ENCODE measurements around the gene MYO3B. TPM values are rescaled to one million over a fixed set of nuclear protein-coding genes. Genes with fewer than 3 reads are reported as not detected.

Gene MYO3B
- polyA plus RNA-seq, 1 experiment: 0.10 TPM

DNA sequence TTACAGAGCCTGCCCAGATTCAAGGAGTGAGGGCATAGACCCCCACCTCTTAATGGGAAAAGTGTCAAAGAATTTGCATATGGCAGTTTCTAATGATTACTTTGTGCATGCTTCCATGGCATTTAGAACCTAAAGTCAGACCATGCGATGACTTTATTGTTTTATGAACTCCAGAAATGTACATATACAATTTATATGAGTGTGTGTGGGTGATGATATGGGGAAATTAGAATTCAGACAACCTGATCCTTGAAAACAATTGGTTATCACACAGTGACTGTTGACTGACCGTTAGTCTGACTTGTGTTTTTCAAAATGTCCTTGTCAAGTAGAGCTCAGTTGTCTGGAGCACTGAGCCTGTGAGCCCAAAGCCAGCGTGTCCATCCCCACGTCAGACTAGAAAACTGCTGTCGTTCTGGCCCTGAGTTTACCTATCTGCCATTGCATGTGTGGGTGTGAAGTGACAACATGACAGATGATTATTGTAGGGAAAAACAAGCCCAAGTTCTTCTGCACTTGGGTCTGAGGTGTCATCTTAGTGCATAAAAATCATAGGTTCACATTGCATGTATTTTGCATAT is 128.4 kb downstream of the MYO3B start:
- TF ChIP-seq, protein P1, sequence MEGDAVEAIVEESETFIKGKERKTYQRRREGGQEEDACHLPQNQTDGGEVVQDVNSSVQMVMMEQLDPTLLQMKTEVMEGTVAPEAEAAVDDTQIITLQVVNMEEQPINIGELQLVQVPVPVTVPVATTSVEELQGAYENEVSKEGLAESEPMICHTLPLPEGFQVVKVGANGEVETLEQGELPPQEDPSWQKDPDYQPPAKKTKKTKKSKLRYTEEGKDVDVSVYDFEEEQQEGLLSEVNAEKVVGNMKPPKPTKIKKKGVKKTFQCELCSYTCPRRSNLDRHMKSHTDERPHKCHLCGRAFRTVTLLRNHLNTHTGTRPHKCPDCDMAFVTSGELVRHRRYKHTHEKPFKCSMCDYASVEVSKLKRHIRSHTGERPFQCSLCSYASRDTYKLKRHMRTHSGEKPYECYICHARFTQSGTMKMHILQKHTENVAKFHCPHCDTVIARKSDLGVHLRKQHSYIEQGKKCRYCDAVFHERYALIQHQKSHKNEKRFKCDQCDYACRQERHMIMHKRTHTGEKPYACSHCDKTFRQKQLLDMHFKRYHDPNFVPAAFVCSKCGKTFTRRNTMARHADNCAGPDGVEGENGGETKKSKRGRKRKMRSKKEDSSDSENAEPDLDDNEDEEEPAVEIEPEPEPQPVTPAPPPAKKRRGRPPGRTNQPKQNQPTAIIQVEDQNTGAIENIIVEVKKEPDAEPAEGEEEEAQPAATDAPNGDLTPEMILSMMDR (IDR thresholded peaks at IDR 0.05; ENCODE audit: low read depth, low read length): no peak
- CTCF ChIA-PET: interaction anchor here (0.7 to 1.5 kb wide), 2 partner anchors 9 to 17 kb away, joined by 3 read pairs; no protein-coding TSS in a partner anchor
- H3K27ac ChIP-seq (ENCODE audit: low read depth, low read length): no peak overlapping the region
- no peaks in the 10 kb centered on the region for H3K27me3 ChIP-seq (ENCODE audit: control insufficient read depth, insufficient read depth, low read length)
- POLR2A ChIA-PET: no interaction called here
- H3K4me3 ChIP-seq (ENCODE audit: low read depth, low read length): no peak overlapping the region
- DNase-seq (ENCODE audit: low read depth, low spot score): no peak
- no peaks in the 10 kb centered on the region for H3K9me3 ChIP-seq (ENCODE audit: control insufficient read depth, insufficient read depth, low read length)

DNA sequence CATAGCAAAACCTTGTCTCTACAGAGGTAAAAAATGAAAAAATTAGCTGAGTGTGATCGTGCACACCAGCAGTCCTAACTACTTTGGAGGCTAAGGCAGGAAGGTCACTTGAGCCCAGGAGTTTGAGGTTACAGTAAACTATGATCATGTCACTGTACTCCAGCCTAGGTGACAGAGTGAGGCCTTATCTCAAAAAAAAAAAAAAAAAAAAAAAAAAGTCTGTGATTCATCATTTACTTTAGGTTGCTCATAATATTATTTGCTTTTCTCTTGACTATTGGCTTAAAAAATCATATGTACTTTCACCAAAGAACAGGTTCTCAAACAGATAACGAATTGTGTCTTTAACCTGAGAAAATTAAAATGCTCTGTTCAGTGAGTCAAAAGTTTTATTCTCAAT is 129.1 kb downstream of the MYO3B start:
- ChIA-PET POLR2A (no interaction called here), CTCF (interaction anchor here (0.7 to 1.5 kb wide), 2 partner anchors 9 to 17 kb away, joined by 3 read pairs; no protein-coding TSS in a partner anchor)
- DNase-seq (ENCODE audit: low read depth, low spot score): no peak
- H3K4me3 ChIP-seq (ENCODE audit: low read depth, low read length): no peak overlapping the region
- no peaks in the 10 kb centered on the region for H3K27me3 ChIP-seq (ENCODE audit: control insufficient read depth, insufficient read depth, low read length)
- TF ChIP-seq, protein P1 (IDR thresholded peaks at IDR 0.05; ENCODE audit: low read depth, low read length): no peak
- H3K9me3 ChIP-seq (ENCODE audit: control insufficient read depth, insufficient read depth, low read length): no peaks in the 10 kb centered on the region
- no peak overlapping the region for H3K27ac ChIP-seq (ENCODE audit: low read depth, low read length)

DNA sequence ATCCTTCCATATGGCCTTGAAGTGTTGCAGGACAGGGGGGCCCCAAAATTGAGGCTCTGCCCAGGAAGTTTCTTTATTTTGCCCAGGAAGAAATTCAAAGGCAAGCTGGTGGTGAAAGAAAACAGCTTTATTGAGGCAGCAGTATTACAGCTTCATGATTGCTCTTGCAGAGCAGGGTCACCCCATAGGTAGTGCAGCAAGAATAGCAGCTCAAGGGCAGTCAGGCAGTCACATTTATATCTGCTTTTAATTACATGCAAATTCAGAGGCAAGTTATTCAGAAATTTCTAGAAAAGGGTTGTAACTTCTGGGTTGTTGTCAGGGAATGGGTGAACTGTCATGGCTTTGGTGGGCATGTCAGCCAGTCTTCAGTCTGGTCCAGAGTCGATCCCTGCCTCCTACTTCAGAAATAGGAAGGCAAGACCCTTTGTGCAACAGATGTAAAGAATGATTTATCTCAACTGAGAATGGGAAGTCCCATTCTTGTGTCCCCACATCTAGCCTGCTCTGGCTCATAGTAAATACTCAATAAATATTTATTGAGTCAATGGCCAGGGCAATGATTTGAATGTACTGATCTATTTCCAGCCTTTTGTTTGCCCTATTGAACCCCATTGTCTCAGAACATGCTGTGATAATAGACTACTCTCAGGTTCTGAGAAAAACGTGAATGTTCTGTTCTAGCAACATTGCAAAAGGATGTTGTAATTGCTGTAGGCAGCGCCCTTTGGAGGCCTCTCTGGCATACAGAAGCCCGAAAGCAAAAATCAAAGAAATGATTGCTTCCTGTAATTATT is 129.8 kb downstream of the MYO3B start:
- H3K27me3 ChIP-seq (ENCODE audit: control insufficient read depth, insufficient read depth, low read length): no peaks in the 10 kb centered on the region
- no peak for DNase-seq (ENCODE audit: low read depth, low spot score)
- no peaks in the 10 kb centered on the region for H3K9me3 ChIP-seq (ENCODE audit: control insufficient read depth, insufficient read depth, low read length)
- H3K27ac ChIP-seq (ENCODE audit: low read depth, low read length): no peak overlapping the region
- ChIA-PET CTCF (interaction anchor here (1.5 kb wide), 1 partner anchor 16 kb away, joined by 3 read pairs; no protein-coding TSS in a partner anchor), POLR2A (no interaction called here)
- TF ChIP-seq, protein P1 (IDR thresholded peaks at IDR 0.05; ENCODE audit: low read depth, low read length): no peak
- no peak overlapping the region for H3K4me3 ChIP-seq (ENCODE audit: low read depth, low read length)

DNA sequence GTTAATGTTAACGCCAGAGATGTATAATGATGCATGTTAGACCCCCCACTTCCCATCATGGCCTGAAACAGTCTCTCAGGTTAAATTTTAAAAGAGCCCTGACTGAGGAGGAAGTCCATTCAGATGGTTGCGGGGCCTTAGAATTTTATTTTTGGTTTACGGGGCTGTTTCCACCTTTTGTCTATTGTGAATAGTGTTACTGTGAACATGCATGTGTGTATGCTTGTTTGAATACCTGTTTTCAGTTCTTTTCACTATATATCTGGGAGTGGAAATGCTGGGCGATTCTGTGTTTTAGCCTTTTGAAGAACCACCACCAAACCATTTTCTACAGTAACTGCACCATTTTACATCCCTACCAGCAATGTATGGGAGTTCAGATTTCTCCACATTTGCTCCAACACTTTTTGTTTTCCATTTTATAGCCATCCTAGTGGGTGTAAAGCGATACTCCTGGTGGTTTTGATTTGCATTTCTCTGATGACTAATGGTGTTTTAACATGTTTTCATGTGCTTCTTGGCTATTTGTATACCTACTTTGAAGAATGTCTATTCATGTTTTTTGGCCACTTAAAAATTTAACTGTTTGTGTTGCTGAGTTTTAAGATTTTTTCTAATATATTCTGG is 133.0 kb downstream of the MYO3B start:
- ChIA-PET CTCF (interaction anchor here (0.9 kb wide), 1 partner anchor 67 kb away, joined by 4 read pairs; no protein-coding TSS in a partner anchor), POLR2A (no interaction called here)
- no peak overlapping the region for H3K4me3 ChIP-seq (ENCODE audit: low read depth, low read length)
- no peaks in the 10 kb centered on the region for H3K9me3 ChIP-seq (ENCODE audit: control insufficient read depth, insufficient read depth, low read length)
- TF ChIP-seq, protein P1 (IDR thresholded peaks at IDR 0.05; ENCODE audit: low read depth, low read length): no peak
- H3K27me3 ChIP-seq (ENCODE audit: control insufficient read depth, insufficient read depth, low read length): no peaks in the 10 kb centered on the region
- no peak overlapping the region for H3K27ac ChIP-seq (ENCODE audit: low read depth, low read length)
- no peak for DNase-seq (ENCODE audit: low read depth, low spot score)
